HG02642 (cell line): ENCODE results near the gene CROCC2.

Experiments used
- ATAC-seq: cut with Tn5 transposase; IDR thresholded peaks from one replicate; pipeline ENCODE4 v1.9.1; 2021; ENCODE audit warnings: mild to moderate bottlenecking; ENCODE audit not compliant: unreplicated experiment, poor library complexity

CROCC2 gene

GRCh38 chr2:241006412-241006811, 100.3 kb downstream of the CROCC2 start:
- ATAC-seq = no peak

DNA sequence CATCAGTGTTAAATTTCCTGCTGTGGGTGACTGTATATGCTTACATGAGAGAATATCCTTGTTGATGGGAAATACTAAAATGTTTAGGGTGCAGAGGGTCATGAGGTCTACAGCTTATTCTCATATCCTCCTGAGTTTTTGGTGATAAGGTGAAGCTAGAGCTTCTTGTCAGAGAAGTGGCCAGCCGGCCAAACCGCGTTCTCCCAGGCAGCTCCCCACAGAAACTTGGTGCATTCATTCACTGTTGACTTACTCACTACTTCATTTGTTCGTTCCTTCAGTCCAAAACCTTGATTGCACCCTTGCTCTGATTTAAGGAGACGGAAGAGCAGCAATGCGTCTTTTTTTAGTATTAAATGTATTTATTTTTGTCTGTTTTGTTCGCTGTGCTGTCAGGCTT, 101.0 kb downstream of the CROCC2 start:
- ATAC-seq = no peak

GRCh38 chr2:241007880-241008710, 102.0 kb downstream of the CROCC2 start:
- ATAC-seq = no peak

DNA sequence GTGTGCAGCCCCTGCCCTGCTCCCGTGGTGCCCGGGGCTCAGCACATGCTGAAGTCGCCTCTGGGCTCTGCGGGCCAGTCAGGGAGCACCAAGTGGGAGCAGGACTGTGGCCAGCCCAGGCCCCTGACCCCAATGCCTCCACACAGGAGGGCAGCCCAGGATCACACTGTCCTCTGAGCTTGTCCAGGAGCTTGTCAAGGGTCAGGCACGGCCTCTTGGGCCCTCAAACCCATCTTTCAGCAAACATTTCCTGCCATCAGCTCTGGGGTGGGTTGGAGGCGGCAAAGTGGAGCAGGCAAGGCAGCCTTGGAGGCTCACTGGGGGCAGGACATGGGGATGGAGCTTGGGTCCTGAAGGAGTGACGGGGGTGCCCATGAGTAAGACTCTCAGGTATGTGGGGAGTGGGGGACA, 102.6 kb downstream of the CROCC2 start:
- no peak for ATAC-seq

DNA sequence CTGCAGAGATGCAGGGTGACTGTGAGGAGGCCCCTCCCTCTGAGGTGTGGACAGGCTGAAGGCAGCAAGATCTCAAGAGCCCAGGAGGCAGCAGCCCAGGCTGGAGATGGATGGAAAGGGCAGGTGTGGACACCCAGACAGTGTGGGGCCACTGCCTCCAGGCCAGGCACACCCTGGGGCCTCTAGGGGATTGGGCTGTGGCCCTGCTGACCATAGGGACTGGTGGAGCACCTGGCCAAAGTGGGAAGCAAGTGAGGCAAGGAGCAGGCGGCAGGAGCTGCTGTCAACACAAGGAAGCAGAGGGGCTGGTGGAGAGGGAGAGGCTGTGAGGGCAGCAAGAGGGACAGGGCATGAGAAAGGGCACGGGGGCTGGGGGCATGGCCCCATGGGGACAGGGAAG, 103.1 kb downstream of the CROCC2 start:
- no peak for ATAC-seq

DNA sequence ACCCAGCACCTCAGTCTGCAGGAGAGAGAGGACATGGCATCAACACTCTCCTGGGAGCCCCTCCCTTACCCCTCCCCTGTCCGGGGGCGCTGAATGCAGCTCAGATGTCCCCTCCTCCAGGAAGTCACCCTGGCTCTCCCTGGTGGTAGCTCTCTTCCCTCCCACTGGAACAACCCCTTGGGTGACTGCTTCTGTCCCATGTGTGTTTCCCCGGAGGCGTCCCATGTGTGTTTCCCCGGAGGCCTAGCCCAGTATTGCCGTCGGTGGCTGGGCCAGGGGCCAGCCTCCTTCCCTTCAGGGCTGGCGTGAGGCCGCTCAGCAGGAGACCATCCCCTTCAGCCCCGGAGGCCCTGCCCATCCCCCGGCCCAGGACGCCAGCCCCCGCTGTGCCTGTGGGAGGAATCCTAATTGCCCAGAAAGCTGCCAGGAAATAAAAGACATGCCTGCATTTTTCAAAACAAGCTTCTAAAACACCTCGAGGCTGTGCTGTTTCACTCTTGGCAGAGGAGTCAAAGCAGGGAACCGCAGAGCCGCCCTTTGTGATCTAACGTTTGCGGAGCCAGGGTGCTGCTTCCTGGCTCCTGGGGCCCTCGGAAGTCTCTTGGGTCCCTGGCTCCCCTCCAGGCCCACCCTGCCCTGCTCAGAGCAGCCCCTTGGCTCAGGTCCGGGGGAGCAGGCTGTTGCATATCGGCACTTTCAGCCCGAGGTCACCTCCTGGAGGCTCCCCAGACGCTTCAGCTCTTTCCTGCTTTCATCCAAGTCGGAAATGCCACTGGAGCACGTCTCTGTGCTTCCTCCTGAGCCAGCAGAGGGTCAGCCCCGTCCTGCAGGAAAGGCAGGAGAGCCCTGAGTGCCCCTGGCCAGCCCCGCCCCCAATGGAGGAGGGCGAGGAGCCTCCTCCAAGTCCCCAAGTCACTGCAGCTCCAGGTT, 103.7 kb downstream of the CROCC2 start:
- no peak for ATAC-seq

DNA sequence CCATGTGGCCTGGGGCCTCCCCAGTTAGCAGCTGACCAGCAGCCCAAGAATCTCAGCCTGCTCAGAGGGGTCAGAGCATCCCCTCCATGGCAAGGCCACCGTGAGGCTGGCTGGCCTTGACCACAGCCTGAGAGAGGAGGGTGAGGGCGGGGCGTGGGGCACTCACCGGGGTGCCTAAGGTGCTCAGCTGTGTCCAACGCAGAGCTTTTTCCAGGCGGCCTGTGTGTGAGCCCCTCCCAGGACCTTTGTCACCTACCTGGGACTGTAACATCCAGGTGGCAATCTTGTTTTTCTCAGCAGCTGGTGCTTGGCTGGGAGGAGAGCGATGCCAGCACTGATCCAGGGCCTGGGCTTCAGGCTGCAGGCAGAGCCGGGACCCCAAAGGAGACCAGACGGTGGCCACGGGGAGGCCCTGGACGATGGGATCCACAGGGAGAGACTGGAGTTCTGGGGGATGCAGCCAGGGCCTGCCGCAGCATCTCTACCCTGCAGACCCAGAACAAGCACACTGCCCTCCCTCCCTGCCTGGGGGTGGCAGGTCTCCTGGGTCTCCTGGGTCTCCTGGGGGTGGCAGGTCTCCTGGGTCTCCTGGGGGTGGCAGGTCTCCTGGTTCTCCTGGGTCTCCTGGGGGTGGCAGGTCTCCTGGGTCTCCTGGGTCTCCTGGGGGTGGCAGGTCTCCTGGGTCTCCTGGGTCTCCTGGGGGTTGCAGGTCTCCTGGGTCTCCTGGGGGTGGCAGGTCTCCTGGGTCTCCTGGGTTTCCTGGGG, 104.6 kb downstream of the CROCC2 start:
- ATAC-seq = no peak

DNA sequence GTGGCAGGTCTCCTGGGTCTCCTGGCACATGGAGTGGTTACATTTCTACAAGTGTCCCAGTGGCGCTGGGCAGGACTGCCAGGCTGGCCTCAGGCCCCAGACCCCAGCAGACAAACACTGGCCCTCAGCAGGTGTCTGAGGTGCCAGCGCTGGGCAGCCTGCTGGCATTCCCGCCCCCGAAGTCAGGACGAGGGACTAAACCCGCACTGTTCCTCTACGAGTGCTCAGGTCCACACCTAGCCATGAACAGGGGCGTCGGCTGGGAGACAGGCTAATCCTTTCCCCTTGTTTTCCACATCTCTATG, 105.1 kb downstream of the CROCC2 start:
- ATAC-seq = no peak

DNA sequence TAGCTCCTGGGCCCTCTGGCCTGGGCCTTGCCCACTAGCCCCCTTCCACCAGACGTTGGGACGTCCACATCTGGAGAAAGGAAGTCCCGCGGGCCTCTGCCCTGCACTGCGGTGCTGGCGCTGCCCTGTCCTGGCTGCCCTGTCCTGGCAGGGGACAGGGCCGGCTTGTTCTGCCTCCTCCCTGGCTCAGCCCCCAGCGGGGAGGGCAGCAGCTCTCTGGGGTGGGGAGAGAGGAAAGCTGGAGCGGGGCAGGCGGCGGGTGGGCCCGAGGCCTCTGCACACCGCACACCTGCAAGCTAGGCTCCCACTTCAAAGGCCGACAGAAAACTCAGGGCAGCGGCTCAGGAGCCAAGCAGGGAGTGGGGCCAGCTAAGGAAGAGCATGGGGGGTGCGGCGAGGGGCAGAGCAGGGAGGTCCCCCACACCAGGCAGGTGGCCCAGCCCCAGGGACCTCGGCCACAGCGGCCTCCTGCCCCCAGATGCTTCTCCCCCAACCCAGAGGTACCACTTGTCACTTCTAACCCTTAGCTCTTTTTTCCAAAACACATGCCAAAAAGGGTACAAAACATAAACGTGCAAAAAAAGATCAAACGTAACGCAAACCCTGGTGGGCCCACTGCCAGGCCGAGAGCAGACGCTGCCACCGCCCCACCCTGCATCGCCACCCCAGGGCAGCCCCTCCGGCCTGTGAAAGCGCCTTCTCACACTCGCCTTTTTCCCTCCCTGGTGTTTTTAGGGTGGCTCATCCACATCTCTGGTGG, 105.8 kb downstream of the CROCC2 start:
- no peak for ATAC-seq

DNA sequence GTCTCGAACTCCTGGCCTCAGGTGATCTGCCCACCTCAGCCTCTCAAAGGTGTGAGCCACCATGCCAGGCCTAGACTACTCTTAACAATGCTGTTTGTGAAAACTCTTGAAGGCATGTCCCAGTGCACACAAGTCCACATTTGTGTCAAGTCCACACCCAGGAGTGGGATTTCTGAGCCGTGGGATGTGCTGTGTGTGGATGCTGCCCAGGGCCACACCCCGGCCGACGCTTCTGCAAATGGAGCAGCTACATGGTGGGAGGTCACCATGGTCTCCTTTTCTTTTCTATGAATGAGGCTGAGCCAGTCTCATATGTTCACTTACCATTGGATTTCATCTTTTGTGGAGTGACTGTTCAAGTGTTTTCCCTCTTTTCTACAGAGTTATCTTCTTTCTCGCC, 108.1 kb downstream of the CROCC2 start:
- no peak for ATAC-seq

DNA sequence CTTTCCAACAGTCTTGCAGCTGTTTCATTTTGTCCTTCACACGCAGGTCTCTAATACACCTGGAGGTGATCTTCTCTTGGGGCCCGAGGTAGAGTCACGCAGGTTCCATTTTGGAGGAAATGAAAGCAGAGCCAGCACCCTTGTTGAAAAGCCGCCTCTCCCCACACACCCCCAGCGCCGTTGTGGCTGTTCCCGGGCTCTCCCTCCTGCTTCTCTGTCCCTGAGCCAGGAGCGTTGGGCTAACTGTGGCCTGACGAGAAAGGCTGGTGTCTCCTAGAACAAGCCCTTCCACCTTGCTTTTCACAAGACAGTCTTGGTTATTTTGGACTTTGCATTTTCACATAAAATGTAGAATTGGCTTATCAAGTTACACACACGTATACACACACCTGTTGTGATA, 108.6 kb downstream of the CROCC2 start:
- ATAC-seq = no peak

DNA sequence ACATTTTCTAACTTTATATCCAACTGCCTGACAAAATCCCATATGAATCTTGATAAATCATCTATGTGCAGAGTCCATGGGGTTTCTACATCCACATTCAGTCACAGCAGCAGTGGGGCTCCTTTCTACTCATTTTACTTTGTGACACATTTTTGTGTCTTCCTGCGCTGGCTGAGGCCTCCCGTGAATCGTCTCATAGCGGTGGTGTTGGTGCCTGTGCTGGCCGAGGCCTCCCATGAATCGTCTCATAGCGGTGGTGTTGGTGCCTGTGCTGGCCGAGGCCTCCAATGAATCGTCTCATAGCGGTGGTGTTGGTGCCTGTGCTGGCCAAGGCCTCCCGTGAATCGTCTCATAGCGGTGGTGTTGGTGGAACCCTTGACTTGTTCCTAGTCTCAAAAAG, 109.3 kb downstream of the CROCC2 start:
- no peak for ATAC-seq

GRCh38 chr2:241017228-241017940, 111.2 kb downstream of the CROCC2 start:
- ATAC-seq = no peak

GRCh38 chr2:241018051-241018891, 112.1 kb downstream of the CROCC2 start:
- ATAC-seq = no peak

- no peak for ATAC-seq
Measured at GRCh38 chr2:241019441-241020139, 113.5 kb downstream of the CROCC2 start.

DNA sequence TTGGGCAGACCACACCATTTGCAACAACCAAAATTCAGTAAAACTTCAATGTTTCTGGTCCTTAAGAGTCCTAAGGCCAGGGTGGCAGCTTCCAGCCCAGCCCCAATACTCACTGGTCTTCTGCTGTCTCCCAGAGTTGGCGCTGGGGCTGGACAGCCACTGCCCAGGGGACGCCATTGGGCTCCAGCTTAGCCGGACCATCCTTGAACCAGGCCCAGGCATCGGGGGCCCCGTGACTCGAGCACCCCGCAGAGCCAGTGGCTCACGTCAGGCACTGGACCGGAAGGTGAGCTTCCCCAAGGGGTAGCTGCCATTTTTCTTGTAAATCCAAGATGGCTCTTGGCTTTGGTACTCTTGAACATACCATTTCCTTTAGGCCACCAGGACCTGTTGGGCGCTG, 114.1 kb downstream of the CROCC2 start:
- ATAC-seq = no peak

- ATAC-seq = no peak
Measured at GRCh38 chr2:241020629-241021190, 114.6 kb downstream of the CROCC2 start.

- no peak for ATAC-seq
Measured at GRCh38 chr2:241025639-241026038, 119.5 kb downstream of the CROCC2 start.
